Spinal cord (tissue), 10 donors: ENCODE measurements around the gene LFNG. TPM values are rescaled to one million over a fixed set of nuclear protein-coding genes. Genes with fewer than 3 reads are reported as not detected.

Source experiments
- DNase-seq, 6 donors: peaks; one replicate each; pipeline versions ENCODE4 v3.0.0 to v3.0.0-alpha.2; 2013 to 2015; ENCODE audit warnings: low spot score in 6 of 6, low read depth in 4 of 6
- H3K27ac ChIP-seq: one replicate; pipeline ENCODE4 v1.5.1; 2013; ENCODE audit warnings: low read depth, low read length, control low read depth
- H3K27me3 ChIP-seq: one replicate; pipeline ENCODE4 v1.6.1; 2013; ENCODE audit warnings: low read length; ENCODE audit not compliant: control insufficient read depth, insufficient read depth
- H3K36me3 ChIP-seq: one replicate; pipeline ENCODE4 v1.6.1; 2013; ENCODE audit warnings: low read length; ENCODE audit not compliant: control insufficient read depth, insufficient read depth
- H3K4me1 ChIP-seq: one replicate; pipeline ENCODE4 v1.6.1; 2013; ENCODE audit warnings: low read length; ENCODE audit not compliant: control insufficient read depth, insufficient read depth
- H3K4me3 ChIP-seq: one replicate; pipeline ENCODE4 v1.5.1; 2013; ENCODE audit warnings: low read depth, low read length, control low read depth
- H3K9me3 ChIP-seq: one replicate; pipeline ENCODE4 v1.6.1; 2013; ENCODE audit warnings: low read length; ENCODE audit not compliant: control insufficient read depth, insufficient read depth
- WGBS: methylation state at CpG from one replicate; pipeline ENCODE4 v1.1.5; 2013; ENCODE audit warnings: missing lambda C conversion rate; ENCODE audit not compliant: insufficient coverage; 5-methylcytosine and 5-hydroxymethylcytosine counted together
- polyA plus RNA-seq, 2 donors: library from polyadenylated mRNA; unstranded; fragments of 120-200 nt; gene quantifications; one replicate each; pipeline ENCODE4 v1.2.1, GENCODE V29; 2013; ENCODE audit not compliant: insufficient read length in 2 of 2
- total RNA-seq, 2 donors: library from RNA; depleted of rRNA in 1 of 2; stranded (reverse); fragments of 120-200 nt in 1 of 2; fragments of >200 nt in 1 of 2; gene quantifications; one replicate each; pipeline versions ENCODE4 v1.2.3 to v1.2.4, GENCODE V29; 2013 to 2014
- donor health status: healthy.

LFNG gene
- total and polyA plus RNA-seq, 4 donors: 16.7 to 47.0 (median 35.3) TPM

- Histone ChIP-seq H3K9me3 (no peaks in the 10 kb centered on the region), H3K4me1 (peaks cover 43% of the 10 kb centered on the region), H3K4me3 (no peak overlapping the region), H3K27me3 (no peaks in the 10 kb centered on the region), H3K27ac (no peak overlapping the region), H3K36me3 (peaks cover 10% of the 10 kb centered on the region)
- WGBS: 95% methylated on average over 15 of the region's 18 CpGs
- DNase-seq: no peak
Measured at GRCh38 chr7:2475678-2476015, 43.9 kb upstream of the LFNG start.

GRCh38 chr7:2476298-2476697 is 43.3 kb upstream of the LFNG start, which contains the start of gene GRIFIN:
TSS of gene GRIFIN (minus strand) at chr7:2476398. CDS start at chr7:2476383, 15 bp downstream.
- Histone ChIP-seq H3K36me3 (peaks cover 12% of the 10 kb centered on the region), H3K9me3 (no peaks in the 10 kb centered on the region), H3K4me1 (peaks cover 40% of the 10 kb centered on the region), H3K4me3 (no peak within 1 kb of the TSS), H3K27ac (no peak within 1 kb of the TSS), H3K27me3 (no peaks in the 10 kb centered on the region)
- no peak for DNase-seq
- 43% methylated on average over 2 of the region's 16 CpGs for WGBS

- Histone ChIP-seq H3K4me1 (peaks cover 34% of the 10 kb centered on the region), H3K36me3 (peaks cover 12% of the 10 kb centered on the region), H3K4me3 (no peak overlapping the region), H3K27ac (no peak overlapping the region), H3K9me3 (no peaks in the 10 kb centered on the region), H3K27me3 (no peaks in the 10 kb centered on the region)
- DNase-seq: no peak
- WGBS: 77% methylated on average over 22 of the region's 25 CpGs
Measured at GRCh38 chr7:2476776-2477446, 42.7 kb upstream of the LFNG start.

- Histone ChIP-seq H3K4me3 (no peak overlapping the region), H3K4me1 (peaks cover 34% of the 10 kb centered on the region), H3K27me3 (no peaks in the 10 kb centered on the region), H3K36me3 (peaks cover 12% of the 10 kb centered on the region), H3K27ac (no peak overlapping the region), H3K9me3 (no peaks in the 10 kb centered on the region)
- peak in 2 of 6 donors; percentile 42 to 64 for DNase-seq
- 32% methylated on average over 31 of the region's 34 CpGs for WGBS
Measured at GRCh38 chr7:2477447-2478398, 41.9 kb upstream of the LFNG start.

GRCh38 chr7:2478399-2478785 is 41.2 kb upstream of the LFNG start:
- no peak overlapping the region for H3K4me3 ChIP-seq
- 58% methylated on average over 9 of the region's 11 CpGs for WGBS
- H3K36me3 ChIP-seq: peaks cover 12% of the 10 kb centered on the region
- peak in 2 of 6 donors; percentile 31 to 54 for DNase-seq
- H3K9me3 ChIP-seq: no peaks in the 10 kb centered on the region
- H3K27me3 ChIP-seq: no peaks in the 10 kb centered on the region
- H3K4me1 ChIP-seq: peaks cover 34% of the 10 kb centered on the region
- H3K27ac ChIP-seq: no peak overlapping the region

GRCh38 chr7:2478800-2479199 is 40.8 kb upstream of the LFNG start:
- Histone ChIP-seq H3K36me3 (peaks cover 12% of the 10 kb centered on the region), H3K27ac (no peak overlapping the region), H3K9me3 (no peaks in the 10 kb centered on the region), H3K4me1 (peaks cover 36% of the 10 kb centered on the region), H3K27me3 (no peaks in the 10 kb centered on the region), H3K4me3 (no peak overlapping the region)
- 58% methylated on average over 15 of the region's 19 CpGs for WGBS
- DNase-seq: peak in 1 of 6 donors; percentile 16

GRCh38 chr7:2479276-2480069 is 40.1 kb upstream of the LFNG start:
- H3K4me3 ChIP-seq: no peak overlapping the region
- peaks cover 10% of the 10 kb centered on the region for H3K36me3 ChIP-seq
- H3K27me3 ChIP-seq: no peaks in the 10 kb centered on the region
- 85% methylated on average over 16 of the region's 16 CpGs for WGBS
- no peaks in the 10 kb centered on the region for H3K9me3 ChIP-seq
- peaks cover 36% of the 10 kb centered on the region for H3K4me1 ChIP-seq
- DNase-seq: no peak
- H3K27ac ChIP-seq: no peak overlapping the region

- 55% methylated on average over 21 of the region's 21 CpGs for WGBS
- no peaks in the 10 kb centered on the region for H3K9me3 ChIP-seq
- no peak overlapping the region for H3K27ac ChIP-seq
- H3K36me3 ChIP-seq: peaks cover 9% of the 10 kb centered on the region
- H3K4me3 ChIP-seq: no peak overlapping the region
- H3K4me1 ChIP-seq: peaks cover 36% of the 10 kb centered on the region
- DNase-seq: no peak
- H3K27me3 ChIP-seq: no peaks in the 10 kb centered on the region
Measured at GRCh38 chr7:2480070-2480408, 39.5 kb upstream of the LFNG start.

- H3K4me1 ChIP-seq: peaks cover 36% of the 10 kb centered on the region
- peaks cover 4% of the 10 kb centered on the region for H3K36me3 ChIP-seq
- no peaks in the 10 kb centered on the region for H3K9me3 ChIP-seq
- 90% methylated on average over 3 of the region's 4 CpGs for WGBS
- H3K4me3 ChIP-seq: no peak overlapping the region
- no peak for DNase-seq
- no peaks in the 10 kb centered on the region for H3K27me3 ChIP-seq
- no peak overlapping the region for H3K27ac ChIP-seq
Measured at GRCh38 chr7:2481195-2481594, 38.4 kb upstream of the LFNG start.
